ENCODE data around the gene ING3. TPM values are rescaled to one million over a fixed set of nuclear protein-coding genes. Genes with fewer than 3 reads are reported as not detected.
"Not testable (repeated sequence)": the region's sequence is repeated elsewhere in the genome, so short reads cannot be mapped to it uniquely, and the experiment has no call there.

Gene ING3
- total RNA-seq, 1 experiment from 2014 or later: 14.1 TPM

DNA sequence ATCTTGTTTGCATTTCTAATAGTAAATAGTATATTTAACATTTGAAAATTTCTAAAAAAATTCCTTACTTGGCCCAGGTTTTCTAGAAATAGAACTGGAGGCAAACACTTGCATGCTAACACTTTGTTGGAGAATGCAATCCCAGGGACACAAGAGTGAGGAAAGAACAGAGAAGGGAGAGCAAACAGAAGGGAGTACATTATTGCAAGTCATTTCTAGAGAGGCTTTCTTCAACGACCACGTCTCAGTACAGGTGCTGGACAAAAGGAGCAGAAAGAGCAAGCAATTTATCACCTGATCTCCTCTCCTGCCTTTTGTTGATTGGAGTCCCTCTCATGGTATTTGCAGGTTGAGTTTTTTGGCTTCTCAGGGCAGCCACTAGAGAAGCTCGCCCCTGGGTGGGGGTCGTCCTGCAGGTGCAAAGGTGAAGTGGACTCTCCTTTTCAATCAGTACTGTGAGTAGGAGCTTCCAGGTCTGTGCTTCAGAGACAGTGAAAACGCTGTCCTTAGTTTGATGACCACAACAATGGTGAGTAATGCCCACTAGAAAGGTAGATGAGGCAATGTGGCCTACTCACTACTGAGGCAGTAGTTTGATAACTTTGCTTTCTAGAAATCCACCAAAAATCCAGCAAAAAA, 43.1 kb downstream of the ING3 start:
- peaks cover 20% of the 10 kb centered on the region for H3K36me3 ChIP-seq
- no peaks in the 10 kb centered on the region for H3K9me3 ChIP-seq
- no peak for DNase-seq
- no peak overlapping the region for H3K4me3 ChIP-seq
- no peaks in the 10 kb centered on the region for H3K27me3 ChIP-seq

DNA sequence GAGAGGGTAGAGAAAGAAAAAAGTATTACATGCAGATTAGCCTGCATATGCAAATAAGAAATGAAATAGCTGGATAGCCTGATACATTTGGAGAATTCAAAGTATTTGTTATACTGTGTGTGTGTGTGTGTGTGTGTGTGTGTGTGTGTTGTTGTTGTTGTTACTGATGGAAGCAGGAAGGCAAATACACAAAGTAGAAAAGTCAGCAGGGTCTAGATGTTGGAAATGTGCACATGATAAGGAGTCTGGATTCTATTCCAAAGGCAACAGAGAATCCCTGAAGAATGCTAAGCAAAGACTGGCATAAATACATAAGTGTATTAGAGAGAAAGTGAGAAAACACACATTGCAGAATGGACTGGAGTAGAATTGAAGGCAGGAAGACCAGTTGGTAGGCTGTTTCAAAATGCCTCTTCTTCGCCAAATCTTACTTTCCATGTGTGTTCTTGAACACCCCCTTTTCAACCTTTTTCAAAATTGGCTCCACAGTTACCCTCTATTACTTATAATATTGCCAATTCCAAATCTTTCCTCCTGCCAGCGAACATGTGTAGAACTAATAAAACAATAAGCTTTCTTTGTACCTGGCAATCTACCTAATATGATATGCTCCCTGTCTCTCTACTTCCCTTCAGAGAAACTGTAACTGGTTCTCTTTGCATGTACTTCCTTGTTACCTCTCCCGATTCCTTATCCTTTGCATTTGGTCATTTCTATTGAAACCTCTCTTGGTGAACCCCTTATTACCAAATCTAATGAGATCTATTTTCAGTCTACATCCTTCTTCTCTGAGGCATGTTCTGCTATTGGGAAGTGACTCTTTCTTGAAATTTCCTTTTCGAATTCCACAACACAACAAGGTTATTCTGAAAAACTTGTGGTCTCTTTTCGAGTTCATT, 44.2 kb downstream of the ING3 start:
- Histone ChIP-seq H3K9me3 (no peaks in the 10 kb centered on the region), H3K27me3 (no peaks in the 10 kb centered on the region), H3K36me3 (peaks cover 20% of the 10 kb centered on the region), H3K4me3 (no peak overlapping the region)
- DNase-seq: no peak

DNA sequence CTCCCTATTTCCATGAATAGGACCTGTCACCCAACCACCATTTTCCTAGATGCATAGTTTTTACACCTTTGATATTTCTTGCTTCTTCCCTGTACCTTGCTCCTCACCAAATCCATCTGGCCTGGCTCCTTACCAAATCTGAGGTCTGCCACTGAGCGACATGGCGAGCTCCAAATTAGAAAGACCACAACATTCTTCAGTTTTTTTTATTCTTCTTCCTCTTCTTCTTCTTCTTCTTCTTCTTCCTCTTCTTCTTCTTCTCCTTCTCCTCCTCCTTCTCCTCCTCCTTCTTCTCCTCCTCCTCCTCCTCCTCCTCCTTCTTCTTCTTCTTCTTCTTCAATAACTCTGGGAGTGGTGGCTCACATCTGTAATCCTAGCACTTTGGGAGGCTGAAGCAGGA, 45.1 kb downstream of the ING3 start:
- H3K27me3 ChIP-seq: no peaks in the 10 kb centered on the region
- H3K9me3 ChIP-seq: no peaks in the 10 kb centered on the region
- no peak for DNase-seq
- H3K36me3 ChIP-seq: peaks cover 20% of the 10 kb centered on the region
- no peak overlapping the region for H3K4me3 ChIP-seq

DNA sequence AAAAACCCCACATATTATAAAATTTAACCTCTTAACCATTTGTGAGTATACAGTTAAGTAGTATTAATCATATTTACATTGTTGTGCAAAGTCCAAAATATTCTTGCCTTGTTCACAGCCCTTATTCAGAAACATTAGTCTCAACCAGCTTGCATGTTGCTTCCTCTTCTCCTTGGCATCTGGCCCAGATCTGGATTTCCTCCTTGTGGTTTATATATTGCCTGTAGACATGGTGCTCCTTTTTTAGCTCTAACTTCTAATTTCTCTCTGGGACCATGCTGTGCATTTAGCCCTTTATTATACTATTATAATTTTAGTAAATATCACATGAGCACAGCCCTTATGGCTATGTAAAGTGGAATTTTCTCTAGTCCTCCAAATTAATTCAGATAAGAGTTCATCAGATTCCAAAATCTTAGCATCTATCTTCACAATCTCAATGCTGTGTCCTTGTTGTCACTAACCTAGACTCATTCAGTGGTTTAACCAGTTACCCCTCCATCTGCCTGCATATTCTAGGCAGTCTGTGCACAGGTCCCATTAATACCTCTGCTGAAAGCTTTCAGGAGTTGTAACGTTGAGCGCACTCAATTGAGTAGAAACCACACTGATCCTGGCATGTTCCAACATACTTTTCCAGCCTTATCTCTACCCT, 45.9 kb downstream of the ING3 start:
- H3K36me3 ChIP-seq: peaks cover 20% of the 10 kb centered on the region
- DNase-seq: peak; percentile 80
- H3K4me3 ChIP-seq: no peak overlapping the region
- no peaks in the 10 kb centered on the region for H3K27me3 ChIP-seq
- H3K9me3 ChIP-seq: no peaks in the 10 kb centered on the region

DNA sequence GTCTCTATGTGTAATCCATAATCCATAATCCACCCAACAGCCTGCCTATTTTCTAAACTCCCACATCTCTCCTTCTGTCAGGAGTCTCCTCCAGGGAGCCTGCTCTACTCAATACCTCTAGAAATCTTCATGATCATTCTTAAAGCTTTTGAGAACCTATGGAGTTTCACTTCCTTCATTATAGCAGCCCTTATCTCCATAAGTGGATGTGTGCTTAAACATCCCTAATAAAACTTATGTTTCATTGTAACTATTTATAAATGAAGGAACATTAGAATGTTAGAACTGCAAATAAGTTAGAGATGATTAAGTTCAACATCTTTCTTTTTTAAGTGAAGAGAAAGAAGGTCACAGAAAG, 46.4 kb downstream of the ING3 start:
- Histone ChIP-seq H3K4me3 (no peak overlapping the region), H3K36me3 (peaks cover 20% of the 10 kb centered on the region), H3K27me3 (no peaks in the 10 kb centered on the region), H3K9me3 (no peaks in the 10 kb centered on the region)
- no peak for DNase-seq

DNA sequence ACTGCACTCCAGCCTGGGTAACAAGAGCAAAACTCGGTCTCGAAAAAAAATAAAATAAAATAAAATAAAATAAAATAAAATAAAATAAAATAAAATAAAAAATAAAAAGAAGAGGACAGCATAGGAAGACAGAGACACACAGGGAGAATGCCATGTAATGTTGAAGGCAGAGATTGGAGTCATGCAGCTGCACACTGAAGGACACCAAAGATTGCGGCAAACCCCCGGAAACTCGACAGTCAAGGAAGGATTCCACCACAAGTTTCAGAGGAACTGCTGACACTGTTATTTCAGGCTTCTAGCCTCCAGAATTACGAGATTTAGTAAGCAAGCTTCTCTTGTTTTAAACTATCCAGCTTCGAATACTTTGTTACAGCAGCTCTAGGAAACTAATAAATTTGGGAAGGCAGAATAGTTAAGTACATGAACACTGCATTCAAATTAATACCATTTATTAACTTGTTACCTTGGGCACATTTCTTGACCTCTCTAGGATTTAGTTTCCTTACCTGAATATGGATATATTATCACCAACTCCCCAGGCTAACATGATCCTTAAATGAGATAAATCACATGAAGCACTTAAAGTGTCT, 47.4 kb downstream of the ING3 start:
- Histone ChIP-seq H3K27me3 (no peaks in the 10 kb centered on the region), H3K4me3 (no peak overlapping the region), H3K36me3 (peaks cover 19% of the 10 kb centered on the region), H3K9me3 (no peaks in the 10 kb centered on the region)
- DNase-seq: no peak

DNA sequence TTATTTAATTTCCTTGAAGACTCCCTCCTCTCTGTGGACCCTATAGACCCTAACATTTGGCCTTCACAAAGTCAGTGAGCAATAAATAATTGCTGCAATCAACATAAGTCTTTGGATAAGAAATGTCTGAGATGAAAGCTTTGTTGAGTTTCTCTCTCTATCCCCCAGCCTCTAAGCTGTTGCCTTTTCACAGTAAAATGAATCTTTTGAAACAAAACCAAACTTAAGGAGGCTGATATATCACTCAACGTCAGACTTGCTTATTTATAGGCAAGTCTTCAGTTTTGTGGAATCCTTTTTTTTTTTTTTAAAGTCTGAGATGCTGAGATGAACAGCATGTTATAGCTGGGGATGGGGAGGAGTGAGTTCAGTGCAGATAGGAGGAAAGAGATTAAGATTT, 47.9 kb downstream of the ING3 start:
- no peak for DNase-seq
- Histone ChIP-seq H3K9me3 (no peaks in the 10 kb centered on the region), H3K27me3 (no peaks in the 10 kb centered on the region), H3K36me3 (peaks cover 15% of the 10 kb centered on the region), H3K4me3 (no peak overlapping the region)

DNA sequence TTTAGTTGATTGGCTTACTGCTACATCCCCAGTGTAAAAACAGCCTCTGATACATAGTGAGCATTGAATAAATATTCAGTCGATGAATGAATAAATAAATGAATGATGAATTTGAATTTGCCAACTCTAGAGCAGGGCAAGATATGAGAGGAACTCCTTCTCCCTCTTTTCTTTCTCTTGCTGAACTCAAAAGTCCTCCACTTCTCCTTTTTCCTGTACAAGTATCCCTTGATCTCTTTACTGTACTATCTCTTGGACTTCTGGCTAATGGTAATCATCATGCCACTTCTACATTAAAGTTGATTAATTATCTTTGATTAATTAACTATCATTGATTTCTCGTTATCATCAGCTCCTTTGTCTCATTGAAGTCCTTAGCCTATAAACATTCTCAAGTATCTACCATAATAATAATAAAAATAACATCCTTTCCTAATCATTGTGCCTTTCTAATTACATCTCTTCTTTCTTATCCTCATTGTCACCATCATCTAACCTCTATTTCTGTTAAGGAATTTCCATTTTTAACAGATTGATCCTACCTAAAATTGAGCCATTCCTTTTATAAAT, 48.5 kb downstream of the ING3 start:
- Histone ChIP-seq H3K36me3 (peaks cover 9% of the 10 kb centered on the region; the same call in 1 of the 2 replicates), H3K27me3 (no peaks in the 10 kb centered on the region), H3K4me3 (no peak overlapping the region), H3K9me3 (no peaks in the 10 kb centered on the region)
- no peak for DNase-seq

DNA sequence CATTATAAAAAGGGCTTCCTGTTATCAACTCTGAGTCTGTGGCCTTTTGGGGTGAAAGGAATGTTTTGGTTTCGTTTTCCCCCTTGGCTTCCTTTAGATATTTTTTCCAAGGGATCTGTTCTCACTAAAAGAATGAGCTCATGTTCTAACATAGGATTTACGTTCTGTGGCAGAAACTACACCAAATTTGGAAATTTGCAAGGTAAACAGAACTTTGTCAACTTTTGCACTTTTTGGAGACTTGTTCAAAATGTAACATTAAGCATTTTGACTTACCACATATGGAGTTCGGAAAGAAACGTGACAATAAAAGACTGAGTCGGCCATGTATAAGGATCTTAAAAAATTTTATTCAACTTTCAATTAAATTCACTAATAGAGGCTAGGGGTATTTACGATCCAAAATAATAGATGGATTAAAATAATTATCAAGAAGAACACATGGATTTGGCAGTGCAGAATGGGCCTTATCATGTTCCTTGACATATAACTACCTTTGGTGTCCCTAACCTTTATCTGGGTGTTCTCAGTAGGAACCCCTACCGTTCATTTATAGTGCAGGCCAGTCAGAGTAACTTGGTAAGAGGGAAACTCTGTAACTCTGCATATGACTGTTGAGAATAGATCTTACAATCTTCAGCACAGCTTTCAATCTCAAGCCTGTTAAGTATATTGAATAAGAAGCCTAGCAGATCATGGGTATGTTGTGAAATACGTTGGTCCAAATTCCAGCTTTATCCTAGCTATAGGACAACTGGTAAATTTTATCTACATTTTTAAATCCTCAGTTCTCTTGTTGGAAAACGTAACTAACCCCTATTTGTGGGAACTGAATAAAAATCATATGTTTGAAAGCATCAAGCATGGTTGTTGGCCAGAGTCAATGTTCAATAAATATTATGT, 49.8 kb downstream of the ING3 start:
- Histone ChIP-seq H3K9me3 (no peaks in the 10 kb centered on the region), H3K27me3 (no peaks in the 10 kb centered on the region), H3K36me3 (peaks cover 3% of the 10 kb centered on the region; the same call in 1 of the 2 replicates), H3K4me3 (no peak overlapping the region)
- DNase-seq: no peak

DNA sequence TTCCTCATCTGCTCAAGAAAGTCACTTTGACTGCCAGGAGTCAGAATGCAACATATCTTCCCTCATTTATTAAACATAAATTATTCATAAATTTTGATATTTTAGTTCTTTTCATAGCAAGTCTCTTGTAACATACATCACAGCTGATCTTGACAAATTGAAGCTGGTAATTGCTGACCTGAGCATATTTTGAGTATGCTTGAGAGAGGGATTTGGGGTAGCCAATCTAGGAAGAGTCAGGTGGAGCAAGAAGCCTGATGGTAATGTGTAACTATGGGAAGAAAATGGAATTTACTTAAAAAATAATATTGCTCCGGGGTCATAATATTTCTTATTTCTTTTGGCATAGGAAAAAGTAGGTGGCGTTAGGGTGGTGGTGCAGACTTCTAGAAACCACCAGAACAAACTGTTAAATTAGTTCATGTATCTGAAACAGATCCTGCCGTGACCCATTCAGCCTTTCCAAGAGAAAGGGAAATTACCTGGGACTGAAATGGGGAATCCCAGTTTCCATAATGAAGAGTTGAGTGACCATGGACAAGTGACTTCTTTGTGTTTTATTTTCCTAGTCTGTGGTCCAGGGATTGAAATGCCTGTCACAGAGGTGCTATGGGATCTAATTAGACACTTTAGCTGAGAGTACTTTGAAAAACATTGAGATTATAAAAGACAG, 50.8 kb downstream of the ING3 start:
- no peak for DNase-seq
- H3K9me3 ChIP-seq: no peaks in the 10 kb centered on the region
- no peaks in the 10 kb centered on the region for H3K27me3 ChIP-seq
- H3K4me3 ChIP-seq: no peak overlapping the region
- peaks cover 3% of the 10 kb centered on the region; the same call in 1 of the 2 replicates for H3K36me3 ChIP-seq

DNA sequence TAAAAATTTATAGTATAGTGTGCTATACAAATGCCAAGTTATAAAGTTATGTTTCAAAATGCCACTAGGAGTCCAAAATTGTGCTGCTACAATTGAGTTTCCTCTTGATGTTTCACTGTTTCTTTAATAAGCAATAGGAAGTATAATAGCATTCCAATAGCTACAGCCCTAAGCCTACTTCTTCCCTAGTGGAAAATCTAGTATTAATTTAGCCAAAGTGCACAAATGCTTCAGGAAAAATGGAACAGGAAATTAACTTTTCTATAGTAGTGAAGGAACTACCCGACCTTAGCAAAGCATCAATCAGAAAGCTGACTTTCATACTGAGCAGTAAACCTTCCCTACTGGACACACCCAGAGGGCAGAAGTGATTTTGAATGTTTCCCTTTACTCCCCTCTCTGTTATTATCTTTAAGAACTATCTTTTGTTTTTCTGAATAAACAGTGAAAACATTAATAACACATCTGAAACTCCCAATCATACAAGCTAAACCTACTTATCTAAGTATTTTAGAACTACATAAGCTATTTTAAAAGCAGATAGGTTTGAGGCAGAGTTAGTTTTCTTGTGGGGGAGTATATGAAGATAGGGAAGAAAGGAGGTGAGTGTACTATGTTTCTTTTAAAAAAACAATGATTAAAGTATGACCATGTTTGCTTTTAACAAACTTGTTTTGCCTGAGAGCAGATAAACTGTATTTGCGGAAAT, 51.6 kb downstream of the ING3 start:
- H3K4me3 ChIP-seq: no peak overlapping the region
- no peak for DNase-seq
- no peaks in the 10 kb centered on the region for H3K36me3 ChIP-seq
- H3K27me3 ChIP-seq: no peaks in the 10 kb centered on the region
- no peaks in the 10 kb centered on the region for H3K9me3 ChIP-seq

DNA sequence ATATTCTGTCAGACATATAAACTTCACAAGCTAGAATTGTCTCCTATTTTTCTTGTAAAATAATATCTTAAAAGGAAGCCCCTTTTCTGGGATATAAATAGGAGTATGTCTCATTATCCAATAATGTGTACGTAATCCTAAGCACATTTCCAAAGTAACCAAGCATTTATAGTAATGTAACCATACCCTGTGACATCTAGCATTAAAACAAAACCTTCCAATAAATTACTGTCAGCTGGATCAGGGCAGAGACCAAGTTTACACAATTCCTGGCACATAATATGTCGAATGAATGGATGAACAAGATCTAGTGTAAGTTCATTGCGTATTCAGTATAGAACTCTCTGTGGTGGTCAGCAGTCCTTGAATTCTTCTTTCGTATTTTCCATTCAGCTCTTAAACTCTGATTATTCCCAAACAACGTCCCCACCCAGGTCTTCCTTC, 52.2 kb downstream of the ING3 start:
- no peaks in the 10 kb centered on the region for H3K27me3 ChIP-seq
- H3K4me3 ChIP-seq: no peak overlapping the region
- no peaks in the 10 kb centered on the region for H3K36me3 ChIP-seq
- H3K9me3 ChIP-seq: no peaks in the 10 kb centered on the region
- DNase-seq: no peak

DNA sequence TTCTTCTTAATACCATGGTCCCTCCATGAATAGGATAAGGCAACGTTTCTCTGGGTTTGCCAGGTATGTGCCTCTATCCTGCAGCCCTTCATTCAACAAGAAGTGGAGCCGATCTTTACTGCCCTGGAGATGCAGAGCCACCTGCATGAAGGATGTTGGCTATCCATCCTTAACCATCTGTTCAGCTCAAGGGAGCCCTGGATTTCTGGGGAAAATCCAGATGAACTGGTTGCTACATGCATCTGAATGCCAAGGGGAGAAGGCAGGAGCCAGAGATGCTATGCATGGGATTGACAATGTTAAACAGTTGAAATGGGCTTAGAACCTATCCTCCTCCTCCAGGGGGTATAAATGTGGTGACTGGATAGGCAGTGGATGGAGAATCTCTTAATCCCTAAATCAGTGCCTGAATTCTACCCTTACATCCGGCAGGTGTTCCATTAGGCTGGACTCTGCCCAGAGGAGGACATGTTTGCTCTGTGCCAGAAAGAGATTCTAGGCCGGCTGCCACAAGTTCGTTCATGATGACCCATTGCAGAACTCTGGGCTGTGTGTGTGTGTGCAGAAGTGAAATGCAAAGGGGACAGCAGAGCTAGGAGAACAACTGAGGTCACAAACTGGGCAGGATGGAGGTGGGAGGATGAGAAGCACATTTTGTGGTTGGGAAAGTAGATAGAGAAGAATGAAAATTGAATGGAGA, 53.6 kb downstream of the ING3 start:
- Histone ChIP-seq H3K27me3 (no peaks in the 10 kb centered on the region), H3K4me3 (no peak overlapping the region), H3K36me3 (no peaks in the 10 kb centered on the region), H3K9me3 (no peaks in the 10 kb centered on the region)
- DNase-seq: peak; percentile 74

DNA sequence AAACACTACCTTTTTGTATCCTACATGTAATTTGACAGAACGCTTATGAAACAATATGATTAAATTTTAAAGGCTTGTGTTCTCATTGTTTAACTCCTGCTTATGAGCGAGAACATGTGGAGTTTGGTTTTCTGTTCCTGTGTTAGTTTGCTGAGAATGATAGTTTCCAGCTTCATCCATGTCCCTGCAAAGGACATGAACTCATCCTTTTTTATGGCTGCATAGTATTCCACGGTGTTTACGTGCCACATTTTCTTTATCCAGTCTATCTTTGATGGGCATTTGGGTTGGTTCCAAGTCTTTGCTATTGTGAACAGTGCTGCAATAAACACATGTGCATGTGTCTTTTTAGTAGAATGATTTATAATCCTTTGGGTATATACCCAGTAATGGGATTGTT, 54.5 kb downstream of the ING3 start:
- not testable (repeated sequence) for H3K9me3 ChIP-seq, DNase-seq, H3K27me3 ChIP-seq, H3K36me3 ChIP-seq, H3K4me3 ChIP-seq

Data from MG63 (cell line).